Measurements from ENCODE around the gene P4HA1. TPM values are rescaled to one million over a fixed set of nuclear protein-coding genes. Genes with fewer than 3 reads are reported as not detected.
"Not testable (repeated sequence)": the region's sequence is repeated elsewhere in the genome, so short reads cannot be mapped to it uniquely, and the experiment has no call there.

The P4HA1 gene
- total and polyA plus RNA-seq, 12 donors: 9.2 to 109 (median 45.1) TPM

DNA sequence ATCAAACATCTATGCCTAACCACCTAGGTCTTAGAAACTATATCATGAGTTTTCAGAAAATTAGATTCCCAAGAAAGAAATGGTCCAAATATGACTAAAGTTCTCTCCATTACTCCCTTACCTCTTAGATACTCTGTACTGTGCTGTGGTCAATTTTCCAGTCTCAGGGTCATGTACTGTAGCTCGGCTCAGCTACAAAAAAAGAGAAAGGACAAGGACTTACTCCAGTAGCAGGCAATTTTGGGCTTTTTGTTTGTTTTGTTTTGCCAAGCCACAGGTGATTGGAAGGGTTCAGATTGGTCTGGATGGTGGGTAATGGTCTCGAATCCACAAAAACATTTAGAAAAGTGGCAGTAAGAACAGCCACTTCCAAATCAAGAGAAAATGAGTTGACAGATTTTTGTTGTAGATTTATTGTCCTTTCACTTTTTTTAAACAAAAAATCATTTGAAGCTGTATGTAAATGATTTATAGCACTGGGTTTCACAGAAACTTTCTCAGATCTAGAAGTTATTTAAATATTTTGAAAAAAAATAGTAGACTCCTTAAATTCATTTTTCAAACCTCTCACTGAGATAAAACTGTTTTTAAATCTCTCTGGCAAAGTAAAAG lies 52.8 kb downstream of the P4HA1 start:
- intact Hi-C loops (cut with DNase I): no loop called here
- WGBS, 4 donors: 37 to 49% (median 38%) methylated on average over 2 of the region's 2 CpGs
- H3K4me1 ChIP-seq (replicated peaks in 1 of 2): peaks cover 16 to 28% of the 10 kb centered on the region in 2 donors
- peak overlapping the region; percentile 55 to 84 (median 66) for H3K27ac ChIP-seq
- DNase-seq: peak in 3 of 7 donors; percentile 13 to 33 (median 24)
- TF ChIP-seq, protein P1, sequence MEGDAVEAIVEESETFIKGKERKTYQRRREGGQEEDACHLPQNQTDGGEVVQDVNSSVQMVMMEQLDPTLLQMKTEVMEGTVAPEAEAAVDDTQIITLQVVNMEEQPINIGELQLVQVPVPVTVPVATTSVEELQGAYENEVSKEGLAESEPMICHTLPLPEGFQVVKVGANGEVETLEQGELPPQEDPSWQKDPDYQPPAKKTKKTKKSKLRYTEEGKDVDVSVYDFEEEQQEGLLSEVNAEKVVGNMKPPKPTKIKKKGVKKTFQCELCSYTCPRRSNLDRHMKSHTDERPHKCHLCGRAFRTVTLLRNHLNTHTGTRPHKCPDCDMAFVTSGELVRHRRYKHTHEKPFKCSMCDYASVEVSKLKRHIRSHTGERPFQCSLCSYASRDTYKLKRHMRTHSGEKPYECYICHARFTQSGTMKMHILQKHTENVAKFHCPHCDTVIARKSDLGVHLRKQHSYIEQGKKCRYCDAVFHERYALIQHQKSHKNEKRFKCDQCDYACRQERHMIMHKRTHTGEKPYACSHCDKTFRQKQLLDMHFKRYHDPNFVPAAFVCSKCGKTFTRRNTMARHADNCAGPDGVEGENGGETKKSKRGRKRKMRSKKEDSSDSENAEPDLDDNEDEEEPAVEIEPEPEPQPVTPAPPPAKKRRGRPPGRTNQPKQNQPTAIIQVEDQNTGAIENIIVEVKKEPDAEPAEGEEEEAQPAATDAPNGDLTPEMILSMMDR (IDR thresholded peaks at IDR 0.05): no peak
- TF ChIP-seq POLR2A (IDR thresholded peaks at IDR 0.05): no peak
- H3K27me3 ChIP-seq: no peaks in the 10 kb centered on the region
- H3K36me3 ChIP-seq (replicated peaks in 1 of 2): peaks cover 0 to 13% of the 10 kb centered on the region in 2 donors
- H3K4me3 ChIP-seq: peak overlapping the region in 1 of 4 donors; percentile 4
- no peaks in the 10 kb centered on the region for H3K9me3 ChIP-seq (replicated peaks in 1 of 3)

- peaks cover 16 to 28% of the 10 kb centered on the region in 2 donors for H3K4me1 ChIP-seq (replicated peaks in 1 of 2)
- H3K27ac ChIP-seq: peak overlapping the region; percentile 55 to 84 (median 66)
- H3K4me3 ChIP-seq: peak overlapping the region in 1 of 4 donors; percentile 4
- TF ChIP-seq, protein P1 (IDR thresholded peaks at IDR 0.05): no peak
- no peak for TF ChIP-seq POLR2A (IDR thresholded peaks at IDR 0.05)
- 35 to 78% (median 56%) methylated on average over 1 of the region's 1 CpG for WGBS, 4 donors
- no peaks in the 10 kb centered on the region for H3K27me3 ChIP-seq
- intact Hi-C loops (cut with DNase I): no loop called here
- DNase-seq: no peak
- H3K36me3 ChIP-seq (replicated peaks in 1 of 2): peaks cover 0 to 13% of the 10 kb centered on the region in 2 donors
- no peaks in the 10 kb centered on the region for H3K9me3 ChIP-seq (replicated peaks in 1 of 3)
Measured at GRCh38 chr10:73043319-73043718, 53.3 kb downstream of the P4HA1 start.

DNA sequence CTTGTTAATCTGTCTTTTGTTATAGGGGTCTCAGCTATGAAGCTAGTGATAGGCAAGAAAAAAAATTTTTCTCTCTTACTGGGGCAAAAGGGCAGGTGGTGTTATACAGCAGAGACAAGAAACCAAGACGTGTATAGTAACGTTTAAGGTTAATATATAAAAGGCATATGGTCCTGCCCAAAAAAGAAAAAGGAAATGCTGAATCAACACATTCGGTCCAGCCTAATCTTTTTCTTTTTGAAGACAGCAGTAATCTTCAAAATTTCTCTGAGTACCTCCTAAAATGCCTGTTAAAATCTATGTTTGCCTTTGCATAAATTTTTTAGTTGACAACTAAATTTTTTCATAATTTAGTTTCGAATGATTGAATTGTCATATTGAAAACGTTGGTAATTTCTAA lies 54.5 kb downstream of the P4HA1 start:
- 87 to 91% (median 89%) methylated on average over 5 of the region's 5 CpGs for WGBS, 4 donors
- Histone ChIP-seq H3K27me3 (no peaks in the 10 kb centered on the region), H3K36me3 (replicated peaks in 1 of 2) (peaks cover 0 to 13% of the 10 kb centered on the region in 2 donors), H3K4me3 (no peak overlapping the region), H3K27ac (no peak overlapping the region), H3K4me1 (replicated peaks in 1 of 2) (peaks cover 16 to 28% of the 10 kb centered on the region in 2 donors), H3K9me3 (replicated peaks in 1 of 3) (no peaks in the 10 kb centered on the region)
- no peak for DNase-seq
- TF ChIP-seq, protein P1 (IDR thresholded peaks at IDR 0.05): no peak
- no peak for TF ChIP-seq POLR2A (IDR thresholded peaks at IDR 0.05)
- intact Hi-C loops (cut with DNase I): no loop called here

- Histone ChIP-seq H3K27ac (peak overlapping the region in 2 of 5 donors; percentile 31 to 56), H3K27me3 (no peaks in the 10 kb centered on the region), H3K36me3 (replicated peaks in 1 of 2) (no peaks in the 10 kb centered on the region), H3K4me3 (no peak overlapping the region), H3K4me1 (replicated peaks in 1 of 2) (peaks cover 10 to 18% of the 10 kb centered on the region in 2 donors), H3K9me3 (replicated peaks in 1 of 3) (no peaks in the 10 kb centered on the region)
- 71 to 77% (median 74%) methylated on average over 3 of the region's 3 CpGs for WGBS, 4 donors
- intact Hi-C loops (cut with DNase I): no loop called here
- TF ChIP-seq, protein P1 (IDR thresholded peaks at IDR 0.05): no peak
- no peak for TF ChIP-seq POLR2A (IDR thresholded peaks at IDR 0.05)
- no peak for DNase-seq
Measured at GRCh38 chr10:73039635-73040034, 57.0 kb downstream of the P4HA1 start.

DNA sequence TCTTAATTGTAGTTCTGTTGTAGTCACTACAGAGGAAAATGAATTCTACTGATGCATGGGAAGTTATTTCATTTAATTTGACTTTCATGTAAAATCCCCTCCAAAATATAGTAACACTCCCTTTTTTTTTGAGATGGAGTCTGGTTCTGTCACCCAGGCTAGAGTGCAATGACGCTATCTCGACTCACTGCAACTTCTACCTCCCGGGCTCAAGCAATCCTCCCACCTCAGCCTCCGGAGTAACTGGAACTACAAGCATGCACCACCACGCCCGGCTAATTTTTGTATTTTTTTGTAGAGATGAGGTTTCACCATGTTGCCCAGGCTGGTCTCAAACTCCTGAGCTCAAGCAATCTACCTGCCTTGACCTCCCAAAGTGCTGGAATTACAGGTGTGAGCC lies 60.4 kb downstream of the P4HA1 start:
- H3K4me1 ChIP-seq (replicated peaks in 1 of 2); DNase-seq; H3K27me3 ChIP-seq; intact Hi-C loops (cut with DNase I); H3K4me3 ChIP-seq; H3K27ac ChIP-seq; H3K36me3 ChIP-seq (replicated peaks in 1 of 2); H3K9me3 ChIP-seq (replicated peaks in 1 of 3): not testable (repeated sequence)
- 90 to 97% (median 95%) methylated on average over 6 of the region's 6 CpGs for WGBS, 4 donors
